Uterus (tissue), 2 donors: ENCODE results near the gene GPSM1.

Experiments used
- CTCF ChIP-seq, 4 experiments: fragments of 200-600 bp in 2 of 4; fragments of 450-650 bp in 2 of 4; sonication (generic) in 2 of 4; IDR thresholded peaks; one replicate each; pipeline ENCODE4 v1.5.1; 2016 to 2019; ENCODE audit warnings: antibody characterized with exemption in 4 of 4, mild to moderate bottlenecking in 2 of 4, moderate library complexity in 1 of 4
- POLR2A ChIP-seq, 2 donors: fragments of 450-650 bp; IDR thresholded peaks; one replicate each; pipeline ENCODE4 v1.6.1; 2016; ENCODE audit warnings: antibody characterized with exemption in 2 of 2, mild to moderate bottlenecking in 1 of 2, moderate library complexity in 1 of 2

GRCh38 chr9:136293476-136294077 lies 33.8 kb upstream of the GPSM1 start:
- no peak for TF ChIP-seq CTCF (IDR thresholded peaks at IDR 0.05)
- TF ChIP-seq POLR2A (IDR thresholded peaks at IDR 0.05): no peak
